T-cell (primary cell): ENCODE measurements around the gene CD274. TPM values are rescaled to one million over a fixed set of nuclear protein-coding genes. Genes with fewer than 3 reads are reported as not detected.
A peak's percentile ranks its signal among the peaks of the same experiment; 100 is the strongest.

Experiments used
- ATAC-seq, 4 experiments: fragments of 200-7000 bp in 3 of 4; fragments of 150-1000 bp in 1 of 4; cut with Tn5 transposase; replicated peaks in 1 of 4; 1 replicate in 3 of 4; 2 replicates in 1 of 4; pipeline ENCODE4 v1.10.0; 2021; ENCODE audit warnings: moderate library complexity in 3 of 4, mild to moderate bottlenecking in 2 of 4, moderate number of reproducible peaks in 1 of 4
- CTCF ChIA-PET, 2 donors: fragments of 300-600 bp; sonication (Branson Sonifier 250); formaldehyde crosslinking; loops; one replicate each; lab custom pipeline; 2022; ENCODE audit warnings: antibody characterized with exemption in 2 of 2; lab: Charles Lee
- POLR2A ChIA-PET, 2 donors: fragments of 300-600 bp; sonication (Branson Sonifier 250); formaldehyde crosslinking; loops; one replicate each; lab custom pipeline; 2022; ENCODE audit warnings: antibody characterized with exemption in 2 of 2; lab: Charles Lee
- DNase-seq, 35 experiments: peaks; one replicate each; pipeline versions ENCODE4 v3.0.0 to v3.0.0-alpha.2; 2013 to 2023
- H3K27ac ChIP-seq: one replicate; pipeline ENCODE4 v1.5.1; 2013; ENCODE audit warnings: low read length
- H3K27me3 ChIP-seq, 2 experiments: replicated peaks in 1 of 2; 1 replicate in 1 of 2; 2 replicates in 1 of 2; pipeline versions ENCODE4 v1.6.1 to v1.7.0; 2013; ENCODE audit warnings: low read length in 1 of 2, mixed read lengths in 1 of 2; ENCODE audit not compliant: control insufficient read depth in 2 of 2, insufficient read depth in 2 of 2; ENCODE audit errors: extremely low read depth in 1 of 2
- H3K36me3 ChIP-seq, 2 donors: 1 replicate in 1 of 2; 2 replicates in 1 of 2; pipeline versions ENCODE4 v1.6.1 to v1.7.0; 2013; ENCODE audit warnings: low read length in 1 of 2; ENCODE audit not compliant: control insufficient read depth in 2 of 2, insufficient read depth in 1 of 2; ENCODE audit errors: extremely low read depth in 1 of 2
- H3K4me1 ChIP-seq, 2 experiments: 1 replicate in 1 of 2; 2 replicates in 1 of 2; pipeline versions ENCODE4 v1.6.1 to v1.7.0; 2013; ENCODE audit warnings: low read length in 2 of 2, mixed read lengths in 1 of 2; ENCODE audit not compliant: insufficient read depth in 2 of 2, control insufficient read depth in 1 of 2; ENCODE audit errors: extremely low read depth in 1 of 2
- H3K4me3 ChIP-seq, 2 donors: 1 replicate in 1 of 2; 2 replicates in 1 of 2; pipeline versions ENCODE4 v1.5.1 to v1.7.0; 2013; ENCODE audit warnings: mild to moderate bottlenecking in 2 of 2, low read length in 1 of 2, moderate library complexity in 1 of 2; ENCODE audit not compliant: control insufficient read depth in 1 of 2; ENCODE audit errors: extremely low read depth in 1 of 2
- H3K9me3 ChIP-seq: 2 replicates; pipeline ENCODE4 v1.7.0; 2013
- H3K27ac Mint-ChIP-seq, 2 donors: one replicate each; pipeline ENCODE4 v1.8.0; 2020 to 2021; ENCODE audit warnings: mild to moderate bottlenecking in 2 of 2, mixed read lengths in 2 of 2
- H3K27me3 Mint-ChIP-seq, 2 donors: one replicate each; pipeline ENCODE4 v1.8.0; 2021 to 2022; ENCODE audit warnings: mixed read lengths in 2 of 2
- H3K36me3 Mint-ChIP-seq: one replicate; pipeline ENCODE4 v1.8.0; 2021; ENCODE audit warnings: mixed read lengths
- H3K4me1 Mint-ChIP-seq, 3 donors: one replicate each; pipeline ENCODE4 v1.8.0; 2020 to 2022; ENCODE audit warnings: mixed read lengths in 3 of 3, mild to moderate bottlenecking in 1 of 3
- H3K4me3 Mint-ChIP-seq, 3 donors: one replicate each; pipeline ENCODE4 v1.8.0; 2020 to 2022; ENCODE audit warnings: mild to moderate bottlenecking in 3 of 3, mixed read lengths in 3 of 3, moderate library complexity in 3 of 3
- H3K9me3 Mint-ChIP-seq, 3 donors: one replicate each; pipeline ENCODE4 v1.8.0; 2020 to 2022; ENCODE audit warnings: mixed read lengths in 3 of 3
- WGBS: methylation state at CpG from one replicate; pipeline ENCODE4 v1.1.5; 2013; ENCODE audit warnings: missing lambda C conversion rate; ENCODE audit not compliant: insufficient coverage; 5-methylcytosine and 5-hydroxymethylcytosine counted together
- total RNA-seq, 35 experiments: library from RNA in 6 of 35; stranded (reverse) in 6 of 35; fragments of 120-200 nt in 1 of 35; gene quantifications; one replicate each; pipeline versions ENCODE4 v1.2.1 to v1.2.4 and lab custom pipeline; 2013 to 2026

CD274 gene
- 10 to 100 TPM in 1 of 5 donors, 1 to 10 TPM in 4; 6.6 to 11.4 (median 7.2) TPM for total RNA-seq
- 8.5 TPM for total RNA-seq (2013)
- 5.7 to 242 (median 17.1) reads per million in 29 experiments for total RNA-seq (lab: John Stamatoyannopoulos, UW)

- 1% methylated on average over 29 of the region's 36 CpGs for WGBS
Observed at GRCh38 chr9:5450359-5451091, at the start of gene CD274. TSS of gene CD274 (plus strand) at chr9:5450542. CDS start at chr9:5456114, 5,572 bp downstream.

GRCh38 chr9:5402217-5402616, 48.1 kb upstream of the CD274 start:
- H3K9me3 Mint-ChIP-seq = peaks cover 4 to 19% (median 5%) of the 10 kb centered on the region in 3 donors
- no peaks in the 10 kb centered on the region for H3K27me3 Mint-ChIP-seq
- DNase-seq = no peak
- peaks cover 24% of the 10 kb centered on the region for H3K36me3 Mint-ChIP-seq
- Histone ChIP-seq H3K36me3 (no peaks in the 10 kb centered on the region), H3K4me3 (no peak overlapping the region), H3K9me3 (no peaks in the 10 kb centered on the region), H3K27ac (no peak overlapping the region), H3K27me3 (no peaks in the 10 kb centered on the region), H3K4me1 (peaks cover 3 to 4% of the 10 kb centered on the region in 2 experiments)
- POLR2A ChIA-PET = interaction anchor here in 1 of 2 donors (0.5 kb wide), 1 partner anchor 67 kb away, joined by 3 read pairs; no protein-coding TSS in a partner anchor
- CTCF ChIA-PET = no interaction called here
- H3K4me1 Mint-ChIP-seq = peaks cover 22 to 46% (median 25%) of the 10 kb centered on the region in 3 donors
- ATAC-seq = no peak
- no peak overlapping the region for H3K27ac Mint-ChIP-seq
- peak overlapping the region in 1 of 3 donors; percentile 2 for H3K4me3 Mint-ChIP-seq

More at GRCh38 chr9:5450359-5451091, at the start of gene CD274:
- CTCF ChIA-PET = interaction anchor here (0.6 to 3.1 kb wide), 31 partner anchors 8 to 690 kb away, joined by 3 to 47 read pairs (median 4); partner anchors contain the start of genes ERMP1 (in 1 of the 2), JAK2 (in 1 of the 2), PDCD1LG2 (in 1 of the 2) and PLGRKT (in 1 of the 2)
- H3K4me3 ChIP-seq = peak within 1 kb of the TSS; percentile 71 to 85
- peaks cover 68 to 77% (median 68%) of the 10 kb centered on the region in 3 donors for H3K4me1 Mint-ChIP-seq
- H3K9me3 ChIP-seq = no peaks in the 10 kb centered on the region
- peaks cover 4 to 23% of the 10 kb centered on the region in 2 experiments for H3K4me1 ChIP-seq
- no peaks in the 10 kb centered on the region for H3K27me3 Mint-ChIP-seq
- H3K9me3 Mint-ChIP-seq = no peaks in the 10 kb centered on the region
- H3K27ac ChIP-seq = peak within 1 kb of the TSS; percentile 98
- H3K4me3 Mint-ChIP-seq = peak within 1 kb of the TSS; percentile 91 to 96 (median 93)
- peak within 1 kb of the TSS; percentile 91 to 99 for H3K27ac Mint-ChIP-seq
- no peaks in the 10 kb centered on the region for H3K27me3 ChIP-seq
- peak; percentile 50 to 87 (median 68) for DNase-seq
- peak; percentile 94 to 97 (median 95) for ATAC-seq
- POLR2A ChIA-PET = interaction anchor here (0.6 to 2.1 kb wide), 12 partner anchors 10 to 1928 kb away, joined by 3 to 13 read pairs (median 4); partner anchors contain the start of genes JAK2 (in 1 of the 2) and PLGRKT (in 1 of the 2)
- peaks cover 3% of the 10 kb centered on the region for H3K36me3 Mint-ChIP-seq
- H3K36me3 ChIP-seq = no peaks in the 10 kb centered on the region

- no peaks in the 10 kb centered on the region for H3K27me3 Mint-ChIP-seq
- Histone ChIP-seq H3K4me3 (no peak overlapping the region), H3K9me3 (peaks cover 3% of the 10 kb centered on the region), H3K36me3 (peaks cover 0 to 8% of the 10 kb centered on the region in 2 donors), H3K27ac (no peak overlapping the region), H3K27me3 (no peaks in the 10 kb centered on the region), H3K4me1 (no peaks in the 10 kb centered on the region)
- ATAC-seq (no peak), DNase-seq (no peak)
- POLR2A ChIA-PET = no interaction called here
- peaks cover 62% of the 10 kb centered on the region for H3K36me3 Mint-ChIP-seq
- H3K27ac Mint-ChIP-seq = no peak overlapping the region
- H3K4me3 Mint-ChIP-seq = no peak overlapping the region
- peaks cover 8 to 13% (median 8%) of the 10 kb centered on the region in 3 donors for H3K4me1 Mint-ChIP-seq
- CTCF ChIA-PET = no interaction called here
- WGBS = 100% methylated on average over 1 of the region's 1 CpG
- peaks cover 9 to 57% (median 14%) of the 10 kb centered on the region in 3 donors for H3K9me3 Mint-ChIP-seq
Observed at GRCh38 chr9:5408596-5408995, 41.7 kb upstream of the CD274 start.

GRCh38 chr9:5416953-5417352, 33.4 kb upstream of the CD274 start:
- 100% methylated on average over 1 of the region's 3 CpGs for WGBS
- Histone ChIP-seq H3K36me3 (peaks cover 0 to 4% of the 10 kb centered on the region in 2 donors), H3K9me3 (peaks cover 2% of the 10 kb centered on the region), H3K4me3 (no peak overlapping the region), H3K27ac (no peak overlapping the region), H3K27me3 (no peaks in the 10 kb centered on the region), H3K4me1 (no peaks in the 10 kb centered on the region)
- Mint-ChIP-seq H3K4me1 (peaks cover 0 to 10% (median 0%) of the 10 kb centered on the region in 3 donors), H3K36me3 (peaks cover 74% of the 10 kb centered on the region), H3K27me3 (no peaks in the 10 kb centered on the region), H3K9me3 (peaks cover 2 to 16% (median 6%) of the 10 kb centered on the region in 3 donors), H3K27ac (no peak overlapping the region), H3K4me3 (no peak overlapping the region)
- ATAC-seq (no peak), DNase-seq (no peak)
- CTCF ChIA-PET = interaction anchor here in 1 of 2 donors (0.7 to 1.7 kb wide), 4 partner anchors 184 to 255 kb away, joined by 3 to 5 read pairs (median 4); no protein-coding TSS in a partner anchor
- POLR2A ChIA-PET = interaction anchor here (0.6 to 1.0 kb wide), 2 partner anchors 22 to 33 kb away, joined by 3 read pairs; partner anchors contain the start of gene CD274 (in 1 of the 2)

- WGBS = 93% methylated on average over 20 of the region's 20 CpGs
- no peak overlapping the region for H3K27ac Mint-ChIP-seq
Observed at GRCh38 chr9:5418481-5418880, 31.9 kb upstream of the CD274 start.

GRCh38 chr9:5419987-5420386, 30.4 kb upstream of the CD274 start:
- Mint-ChIP-seq H3K9me3 (no peaks in the 10 kb centered on the region), H3K36me3 (peaks cover 50% of the 10 kb centered on the region), H3K4me3 (no peak overlapping the region), H3K4me1 (peaks cover 0 to 10% (median 6%) of the 10 kb centered on the region in 3 donors), H3K27ac (no peak overlapping the region), H3K27me3 (no peaks in the 10 kb centered on the region)
- Histone ChIP-seq H3K36me3 (peaks cover 0 to 4% of the 10 kb centered on the region in 2 donors), H3K27me3 (no peaks in the 10 kb centered on the region), H3K4me3 (no peak overlapping the region), H3K9me3 (no peaks in the 10 kb centered on the region), H3K4me1 (no peaks in the 10 kb centered on the region), H3K27ac (no peak overlapping the region)
- ATAC-seq (no peak), DNase-seq (no peak)
- CTCF ChIA-PET = no interaction called here
- POLR2A ChIA-PET = no interaction called here

More at GRCh38 chr9:5418481-5418880, 31.9 kb upstream of the CD274 start:
- Histone ChIP-seq H3K27me3 (no peaks in the 10 kb centered on the region), H3K4me1 (no peaks in the 10 kb centered on the region), H3K4me3 (no peak overlapping the region), H3K36me3 (peaks cover 0 to 4% of the 10 kb centered on the region in 2 donors), H3K9me3 (no peaks in the 10 kb centered on the region), H3K27ac (no peak overlapping the region)
- peaks cover 0 to 10% (median 6%) of the 10 kb centered on the region in 3 donors for H3K4me1 Mint-ChIP-seq
- H3K36me3 Mint-ChIP-seq = peaks cover 63% of the 10 kb centered on the region
- H3K27me3 Mint-ChIP-seq = no peaks in the 10 kb centered on the region
- no peak for ATAC-seq
- DNase-seq = no peak
- H3K9me3 Mint-ChIP-seq = peaks cover 2 to 5% (median 3%) of the 10 kb centered on the region in 3 donors
- POLR2A ChIA-PET = no interaction called here
- no peak overlapping the region for H3K4me3 Mint-ChIP-seq
- CTCF ChIA-PET = interaction anchor here in 1 of 2 donors (0.9 kb wide), 1 partner anchor 183 kb away, joined by 3 read pairs; no protein-coding TSS in a partner anchor
